Mesothelial cell of epicardium (in vitro differentiated cells): ENCODE measurements around the gene BRCA1. TPM values are rescaled to one million over a fixed set of nuclear protein-coding genes. Genes with fewer than 3 reads are reported as not detected.

Experiments used
- DNase-seq, 2 experiments: peaks; one replicate each; pipeline ENCODE4 v3.0.0; 2021; ENCODE audit warnings: low spot score in 2 of 2; ENCODE audit not compliant: unreplicated experiment in 2 of 2
- H3K27ac Mint-ChIP-seq: 2 replicates; pipeline ENCODE4 v1.8.0; 2021; ENCODE audit warnings: mixed read lengths
- H3K27me3 Mint-ChIP-seq: 2 replicates; pipeline ENCODE4 v1.8.0; 2021; ENCODE audit warnings: low read depth, mixed read lengths
- H3K36me3 Mint-ChIP-seq: 2 replicates; pipeline ENCODE4 v1.8.0; 2021; ENCODE audit warnings: mixed read lengths
- H3K4me1 Mint-ChIP-seq: 2 replicates; pipeline ENCODE4 v1.8.0; 2021; ENCODE audit warnings: mixed read lengths
- H3K4me3 Mint-ChIP-seq: 2 replicates; pipeline ENCODE4 v1.8.0; 2021; ENCODE audit warnings: mild to moderate bottlenecking, moderate library complexity, mixed read lengths
- H3K9me3 Mint-ChIP-seq: 2 replicates; pipeline ENCODE4 v1.8.0; 2021; ENCODE audit warnings: mixed read lengths
- CTCF ChIP-seq: fragments of 200-600 bp; sonication (generic); IDR thresholded peaks from one replicate; pipeline ENCODE4 v1.5.0; 2021; ENCODE audit warnings: antibody characterized with exemption; ENCODE audit not compliant: unreplicated experiment
- total RNA-seq: library from RNA; stranded (reverse); gene quantifications from 3 replicates; pipeline ENCODE4 v1.2.1, GENCODE V29; 2021

Gene BRCA1
- total RNA-seq, 1 donor from 2014 or later, result 15.5 TPM

GRCh38 chr17:43125967-43126910 is 1.1 kb upstream of the BRCA1 start:
- H3K27me3 Mint-ChIP-seq, result no peaks in the 10 kb centered on the region
- H3K36me3 Mint-ChIP-seq, result peaks cover 7% of the 10 kb centered on the region
- no peak for DNase-seq
- H3K4me3 Mint-ChIP-seq, result peak overlapping the region; percentile 88
- no peaks in the 10 kb centered on the region for H3K9me3 Mint-ChIP-seq
- peak overlapping the region; percentile 98 for H3K27ac Mint-ChIP-seq
- no peak for TF ChIP-seq CTCF
- peaks cover 24% of the 10 kb centered on the region for H3K4me1 Mint-ChIP-seq

- H3K36me3 Mint-ChIP-seq, result peaks cover 1% of the 10 kb centered on the region
- DNase-seq, result no peak
- no peak for TF ChIP-seq CTCF
- H3K9me3 Mint-ChIP-seq, result no peaks in the 10 kb centered on the region
- peak overlapping the region; percentile 87 for H3K27ac Mint-ChIP-seq
- H3K27me3 Mint-ChIP-seq, result no peaks in the 10 kb centered on the region
- no peak overlapping the region for H3K4me3 Mint-ChIP-seq
- peaks cover 19% of the 10 kb centered on the region for H3K4me1 Mint-ChIP-seq
These were observed 6.2 kb downstream of the BRCA1 start for GRCh38 chr17:43118679-43119615.

GRCh38 chr17:43114151-43114552 is 11.0 kb downstream of the BRCA1 start:
- Mint-ChIP-seq H3K4me3 (no peak overlapping the region), H3K27ac (peak overlapping the region; percentile 51), H3K27me3 (no peaks in the 10 kb centered on the region), H3K9me3 (no peaks in the 10 kb centered on the region), H3K36me3 (peaks cover 3% of the 10 kb centered on the region), H3K4me1 (peaks cover 16% of the 10 kb centered on the region)
- no peak for DNase-seq
- TF ChIP-seq CTCF, result no peak

GRCh38 chr17:43106552-43106951 is 18.6 kb downstream of the BRCA1 start:
- H3K27ac Mint-ChIP-seq, result no peak overlapping the region

More at GRCh38 chr17:43106552-43106951, 18.6 kb downstream of the BRCA1 start:
- H3K4me1 Mint-ChIP-seq, result no peaks in the 10 kb centered on the region
- no peak overlapping the region for H3K4me3 Mint-ChIP-seq
- H3K36me3 Mint-ChIP-seq, result peaks cover 7% of the 10 kb centered on the region
- no peak for TF ChIP-seq CTCF
- no peaks in the 10 kb centered on the region for H3K27me3 Mint-ChIP-seq
- DNase-seq, result no peak
- no peaks in the 10 kb centered on the region for H3K9me3 Mint-ChIP-seq
